Upper lobe of left lung (tissue), 4 donors: ENCODE data around the gene CNIH2.

ENCODE experiments used
- EP300 ChIP-seq, 4 donors: sonication (generic); formaldehyde crosslinking; IDR thresholded peaks; one replicate each; pipeline ENCODE4 v1.5.1; 2017; ENCODE audit warnings: antibody characterized with exemption in 4 of 4, control low read depth in 2 of 4
- POLR2AphosphoS5 ChIP-seq, 2 donors: sonication (generic); formaldehyde crosslinking; IDR thresholded peaks; one replicate each; pipeline ENCODE4 v1.5.1; 2017; ENCODE audit warnings: antibody characterized with exemption in 2 of 2

- peak in 1 of 4 donors; percentile 63 for TF ChIP-seq EP300 (IDR thresholded peaks at IDR 0.05)
- peak; percentile 96 to 97 for TF ChIP-seq POLR2AphosphoS5 (IDR thresholded peaks at IDR 0.05)
Measured at GRCh38 chr11:66288671-66289547, 10.9 kb downstream of the CNIH2 start, which contains the start of gene YIF1A.
